Endothelial cell of umbilical vein (primary cell): ENCODE results near the gene VAMP2. TPM values are rescaled to one million over a fixed set of nuclear protein-coding genes. Genes with fewer than 3 reads are reported as not detected.
A peak's percentile ranks its signal among the peaks of the same experiment; 100 is the strongest.

ENCODE experiments used
- BruUV-seq: library from RNA; stranded (reverse); fragments of 400-500 nt; replicated peaks from 2 replicates; lab custom pipeline; 2021; lab: Mats Ljungman, UMichigan
- CTCF ChIA-PET: fragments of 300-600, 350-600 bp; sonication (Branson Sonifier 250); formaldehyde crosslinking; loops from one replicate; lab custom pipeline; 2021; ENCODE audit warnings: antibody characterized with exemption, inconsistent platforms; lab: Charles Lee
- POLR2A ChIA-PET: fragments of 300-600, 350-600 bp; sonication (Branson Sonifier 250); formaldehyde crosslinking; loops from one replicate; lab custom pipeline; 2021; ENCODE audit warnings: antibody characterized with exemption, inconsistent platforms; lab: Charles Lee
- DNase-seq: peaks from one replicate; pipeline ENCODE4 v3.0.0-alpha.2; 2011; ENCODE audit warnings: low read depth, low spot score
- FAIRE-seq: peaks from 2 replicates; lab custom pipeline; 2011; peaks lifted over from hg19 to GRCh38; lab: Jason Lieb, UNC
- H2AFZ ChIP-seq: 2 replicates; pipeline ENCODE4 v1.6.0; 2012; ENCODE audit warnings: low read depth, low read length, control low read depth, inconsistent platforms
- H3K27ac ChIP-seq: 2 replicates; pipeline ENCODE4 v1.5.1; 2011; ENCODE audit warnings: low read depth, mild to moderate bottlenecking, control low read depth, low read length, moderate library complexity; ENCODE audit not compliant: insufficient read depth
- H3K27me3 ChIP-seq, 2 experiments: 2 replicates each; pipeline versions ENCODE4 v1.6.0 to v1.6.1; 2011; ENCODE audit warnings: low read length in 2 of 2, mixed read lengths in 1 of 2; ENCODE audit not compliant: control insufficient read depth in 2 of 2, insufficient read depth in 2 of 2
- H3K36me3 ChIP-seq, 2 experiments: 2 replicates in 1 of 2; 3 replicates in 1 of 2; pipeline ENCODE4 v1.5.1; 2011; ENCODE audit warnings: low read length in 2 of 2, mild to moderate bottlenecking in 1 of 2, moderate library complexity in 1 of 2; ENCODE audit not compliant: control insufficient read depth in 2 of 2, insufficient read depth in 2 of 2; ENCODE audit errors: extremely low read depth in 1 of 2
- H3K4me1 ChIP-seq: 3 replicates; pipeline ENCODE4 v1.5.1; 2011; ENCODE audit warnings: mild to moderate bottlenecking, low read length; ENCODE audit not compliant: control insufficient read depth, insufficient read depth; ENCODE audit errors: extremely low read depth
- H3K4me2 ChIP-seq: 2 replicates; pipeline ENCODE4 v1.6.1; 2011; ENCODE audit warnings: low read length, control low read depth, mixed read lengths; ENCODE audit not compliant: insufficient read depth
- H3K4me3 ChIP-seq, 3 experiments: fragments of 200-600 bp in 1 of 3; sonication (generic), shearing (Covaris generic) in 1 of 3; replicated peaks in 1 of 3; 2 replicates each; pipeline ENCODE4 v1.5.1; 2011 to 2016; ENCODE audit warnings: control low read depth in 3 of 3, low read length in 3 of 3, mild to moderate bottlenecking in 2 of 3, inconsistent platforms in 1 of 3, low read depth in 1 of 3, moderate library complexity in 1 of 3; ENCODE audit not compliant: insufficient read depth in 1 of 3
- H3K79me2 ChIP-seq: 2 replicates; pipeline ENCODE4 v1.6.0; 2012; ENCODE audit warnings: low read length, inconsistent platforms; ENCODE audit not compliant: control insufficient read depth, insufficient read depth
- H3K9ac ChIP-seq: replicated peaks from 2 replicates; pipeline ENCODE3; 2011; ENCODE audit warnings: low read length, control low read depth; ENCODE audit not compliant: insufficient read depth; ENCODE audit errors: extremely low read depth
- H3K9me1 ChIP-seq: replicated peaks from 3 replicates; pipeline ENCODE4 v1.6.0; 2011; ENCODE audit warnings: mild to moderate bottlenecking, low read length; ENCODE audit not compliant: control insufficient read depth, insufficient read depth; ENCODE audit errors: extremely low read depth
- H3K9me3 ChIP-seq: replicated peaks from 2 replicates; pipeline ENCODE4 v1.5.1; 2012; ENCODE audit warnings: low read length, inconsistent platforms; ENCODE audit not compliant: control insufficient read depth, insufficient read depth
- H4K20me1 ChIP-seq: replicated peaks from 2 replicates; pipeline ENCODE3; 2011; ENCODE audit warnings: mild to moderate bottlenecking, low read length; ENCODE audit not compliant: control insufficient read depth, insufficient read depth; ENCODE audit errors: extremely low read depth
- EZH2 ChIP-seq: IDR thresholded peaks from 2 replicates; pipeline ENCODE4 v1.6.1; 2012; ENCODE audit warnings: borderline replicate concordance, low read depth, mild to moderate bottlenecking, moderate library complexity, low read length, inconsistent platforms; ENCODE audit not compliant: severe bottlenecking
- FOS ChIP-seq: IDR thresholded peaks from 2 replicates; pipeline ENCODE4 v1.6.1; 2011; ENCODE audit warnings: mild to moderate bottlenecking, low read length, moderate library complexity, borderline replicate concordance; ENCODE audit not compliant: insufficient read depth
- GATA2 ChIP-seq: IDR thresholded peaks from 2 replicates; pipeline ENCODE4 v1.7.0; 2011; ENCODE audit warnings: low read depth, mild to moderate bottlenecking, moderate library complexity, mixed read lengths, low read length; ENCODE audit not compliant: insufficient read length, insufficient read depth
- JUN ChIP-seq: IDR thresholded peaks from 2 replicates; pipeline ENCODE4 v1.6.1; 2011; ENCODE audit warnings: borderline replicate concordance, low read depth; ENCODE audit not compliant: insufficient read length, insufficient read depth
- MYC ChIP-seq: IDR thresholded peaks from one replicate; pipeline ENCODE4 v1.6.1; 2011; ENCODE audit warnings: mild to moderate bottlenecking, low read depth, low read length
- POLR2A ChIP-seq: IDR thresholded peaks from 2 replicates; pipeline ENCODE4 v1.6.1; 2012; ENCODE audit warnings: low read depth, mild to moderate bottlenecking, control low read depth, low read length
- POLR2AphosphoS5 ChIP-seq: IDR thresholded peaks from 2 replicates; pipeline ENCODE4 v1.6.1; 2012; ENCODE audit warnings: low read depth, mild to moderate bottlenecking, control low read depth, low read length, moderate library complexity; ENCODE audit not compliant: insufficient read depth
- dilution Hi-C: fragments of 300-500 bp; cut with MboI; formaldehyde crosslinking; loops from one replicate; pipeline ENCODE4 v1.15.0; 2019; ENCODE audit warnings: low sequenced_read_pairs; ENCODE audit not compliant: extremely low pct_ligation_motif_present
- intact Hi-C: fragments of 100-400 bp; cut with micrococcal nuclease; formaldehyde crosslinking; loops from one replicate; pipeline ENCODE4 v1.10.0; 2022
- polyA plus RNA-seq, 4 experiments: library from polyadenylated mRNA; depleted of rRNA in 3 of 4; stranded (reverse) in 3 of 4; unstranded in 1 of 4; fragments of >200 nt; gene quantifications; 2 replicates each; pipeline versions ENCODE4 v1.2.1 to v1.2.3, GENCODE V29; 2011 to 2012; ENCODE audit warnings: missing spikeins in 1 of 4
- total RNA-seq: library from RNA; stranded (reverse); gene quantifications from 2 replicates; pipeline ENCODE4 v1.2.3, GENCODE V29; 2021
- TF ChIP-seq, protein P1 (sequence below), 2 donors: IDR thresholded peaks; 1 replicate in 1 of 2; 2 replicates in 1 of 2; pipeline ENCODE4 v1.5.1; 2011; ENCODE audit warnings: low read length in 2 of 2, mild to moderate bottlenecking in 2 of 2, moderate library complexity in 2 of 2, control low read depth in 1 of 2, inconsistent platforms in 1 of 2, low read depth in 1 of 2; ENCODE audit not compliant: insufficient read depth in 1 of 2; ENCODE audit errors: extremely low read depth in 1 of 2
- TF ChIP-seq, protein P2 (sequence below): IDR thresholded peaks from 2 replicates; pipeline ENCODE4 v1.6.1; 2011; ENCODE audit not compliant: insufficient read depth, insufficient read length

The VAMP2 gene
- total and polyA plus RNA-seq, 2 donors (not counting 3 experiments of a cell fraction or from before 2014, with no cell fraction given): 35.9 to 38.0 TPM

DNA sequence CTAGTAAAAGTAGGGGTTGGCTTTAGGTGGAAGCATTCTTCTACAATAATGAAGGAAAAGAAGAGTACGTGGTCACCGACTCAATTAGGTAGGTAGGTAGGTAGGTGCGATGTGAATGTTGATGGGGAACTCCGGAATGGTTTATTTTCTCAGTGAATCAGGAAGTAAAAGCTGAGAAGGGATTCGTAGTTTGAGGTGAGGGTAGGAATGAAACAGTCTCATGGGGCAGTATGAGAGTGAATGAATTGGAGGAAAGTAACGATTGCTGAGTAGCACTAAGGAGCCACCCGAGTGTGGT is 24.4 kb downstream of the VAMP2 start:
- dilution Hi-C loops: no loop called here
- intact Hi-C loops: loop anchor here (1.0 kb wide), 5 partner anchors 12 to 162 kb away; no protein-coding TSS in a partner anchor

More for the DNA sequence above, 24.4 kb downstream of the VAMP2 start:
- DNase-seq (no peak), FAIRE-seq (no peak)
- H3K27ac ChIP-seq: no peak overlapping the region
- TF ChIP-seq JUN: no peak
- TF ChIP-seq, protein P1, sequence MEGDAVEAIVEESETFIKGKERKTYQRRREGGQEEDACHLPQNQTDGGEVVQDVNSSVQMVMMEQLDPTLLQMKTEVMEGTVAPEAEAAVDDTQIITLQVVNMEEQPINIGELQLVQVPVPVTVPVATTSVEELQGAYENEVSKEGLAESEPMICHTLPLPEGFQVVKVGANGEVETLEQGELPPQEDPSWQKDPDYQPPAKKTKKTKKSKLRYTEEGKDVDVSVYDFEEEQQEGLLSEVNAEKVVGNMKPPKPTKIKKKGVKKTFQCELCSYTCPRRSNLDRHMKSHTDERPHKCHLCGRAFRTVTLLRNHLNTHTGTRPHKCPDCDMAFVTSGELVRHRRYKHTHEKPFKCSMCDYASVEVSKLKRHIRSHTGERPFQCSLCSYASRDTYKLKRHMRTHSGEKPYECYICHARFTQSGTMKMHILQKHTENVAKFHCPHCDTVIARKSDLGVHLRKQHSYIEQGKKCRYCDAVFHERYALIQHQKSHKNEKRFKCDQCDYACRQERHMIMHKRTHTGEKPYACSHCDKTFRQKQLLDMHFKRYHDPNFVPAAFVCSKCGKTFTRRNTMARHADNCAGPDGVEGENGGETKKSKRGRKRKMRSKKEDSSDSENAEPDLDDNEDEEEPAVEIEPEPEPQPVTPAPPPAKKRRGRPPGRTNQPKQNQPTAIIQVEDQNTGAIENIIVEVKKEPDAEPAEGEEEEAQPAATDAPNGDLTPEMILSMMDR (IDR thresholded peaks at IDR 0.05; ENCODE audit: extremely low read depth in 1 of 2, insufficient read depth in 1 of 2, low read depth in 1 of 2, low read length in 2 of 2): no peak
- no peak for TF ChIP-seq POLR2AphosphoS5
- no peak for TF ChIP-seq POLR2A
- TF ChIP-seq FOS: no peak
- TF ChIP-seq GATA2: no peak
- TF ChIP-seq MYC: no peak
- TF ChIP-seq, protein P2, sequence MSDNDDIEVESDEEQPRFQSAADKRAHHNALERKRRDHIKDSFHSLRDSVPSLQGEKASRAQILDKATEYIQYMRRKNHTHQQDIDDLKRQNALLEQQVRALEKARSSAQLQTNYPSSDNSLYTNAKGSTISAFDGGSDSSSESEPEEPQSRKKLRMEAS: no peak
- no peak for TF ChIP-seq EZH2
- H2AFZ ChIP-seq: peak overlapping the region; percentile 83
- H3K36me3 ChIP-seq: peaks cover 0 to 21% of the 10 kb centered on the region in 2 experiments
- H3K4me3 ChIP-seq: peak overlapping the region in 2 of 3 experiments; percentile 17 to 42
- no peaks in the 10 kb centered on the region for H3K9me3 ChIP-seq
- ChIA-PET POLR2A (interaction anchor here (1.0 to 1.3 kb wide), 2 partner anchors 14 to 35 kb away, joined by 4 to 5 read pairs; partner anchors contain the start of gene PER1), CTCF (interaction anchor here (0.7 to 5.6 kb wide), 12 partner anchors 15 to 163 kb away, joined by 3 to 72 read pairs (median 4); partner anchors contain the start of gene HES7)
- H3K4me1 ChIP-seq: peaks cover 14% of the 10 kb centered on the region
- no TSS peak for BruUV-seq
- H4K20me1 ChIP-seq: no peaks in the 10 kb centered on the region
- H3K79me2 ChIP-seq: no peaks in the 10 kb centered on the region
- H3K9ac ChIP-seq: peak overlapping the region; percentile 40
- no peaks in the 10 kb centered on the region for H3K9me1 ChIP-seq
- no peaks in the 10 kb centered on the region for H3K27me3 ChIP-seq
- H3K4me2 ChIP-seq: peak overlapping the region; percentile 92
